GM19452 (cell line): ENCODE results near the gene DNAJC16.
"Not testable (repeated sequence)": the region's sequence is repeated elsewhere in the genome, so short reads cannot be mapped to it uniquely, and the experiment has no call there.

ENCODE experiments used
- ATAC-seq: cut with Tn5 transposase; IDR thresholded peaks from one replicate; pipeline ENCODE4 v1.9.1; 2021; ENCODE audit not compliant: unreplicated experiment

The DNAJC16 gene

DNA sequence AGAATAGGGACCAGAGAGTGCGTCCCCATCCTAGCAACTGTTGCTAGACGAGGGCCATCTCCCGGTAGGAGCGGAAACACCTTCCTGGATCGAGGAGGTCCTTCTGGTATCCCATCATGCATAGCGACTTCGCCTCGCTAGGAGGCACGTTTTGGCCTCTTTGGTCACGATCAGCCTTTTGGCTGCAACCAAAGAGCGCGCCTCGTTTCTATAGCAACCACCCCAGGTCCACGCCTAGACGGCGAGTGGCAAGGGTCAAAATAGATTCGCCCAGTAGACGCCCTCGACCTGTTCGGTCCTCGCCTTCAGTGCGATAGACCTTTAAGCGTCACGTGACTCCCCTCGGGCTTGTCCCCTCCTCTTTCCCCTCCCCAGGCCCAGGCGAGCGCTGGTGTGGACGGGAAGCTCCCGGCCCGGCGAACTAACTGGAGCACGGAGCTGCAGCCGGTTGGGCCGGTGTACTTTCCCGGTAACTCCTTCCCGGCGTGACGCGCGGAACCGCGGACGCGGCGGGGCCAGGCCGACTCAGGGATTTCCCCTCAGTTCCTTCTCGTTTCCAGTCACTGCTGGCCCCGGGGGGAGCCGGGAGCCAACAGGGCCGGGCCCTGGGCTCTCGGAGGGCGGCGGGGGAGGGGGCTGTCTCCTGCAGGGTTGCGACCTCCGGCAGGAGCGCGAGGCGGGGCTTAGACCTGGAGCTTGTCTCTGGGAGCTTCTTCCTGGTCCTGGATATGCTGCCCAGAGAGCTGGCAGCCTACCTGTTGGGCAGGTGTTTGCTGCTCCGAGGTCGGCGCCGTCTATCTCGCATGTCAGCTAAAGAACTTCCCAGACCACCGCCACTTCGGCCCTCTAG lies at the start of gene DNAJC16:
Gene DNAJC16, plus strand, starts transcription at position 359 of the 850 bp plus-strand sequence. CDS start 2,258 bp downstream, outside the sequence.
- ATAC-seq: peak; percentile 61

DNA sequence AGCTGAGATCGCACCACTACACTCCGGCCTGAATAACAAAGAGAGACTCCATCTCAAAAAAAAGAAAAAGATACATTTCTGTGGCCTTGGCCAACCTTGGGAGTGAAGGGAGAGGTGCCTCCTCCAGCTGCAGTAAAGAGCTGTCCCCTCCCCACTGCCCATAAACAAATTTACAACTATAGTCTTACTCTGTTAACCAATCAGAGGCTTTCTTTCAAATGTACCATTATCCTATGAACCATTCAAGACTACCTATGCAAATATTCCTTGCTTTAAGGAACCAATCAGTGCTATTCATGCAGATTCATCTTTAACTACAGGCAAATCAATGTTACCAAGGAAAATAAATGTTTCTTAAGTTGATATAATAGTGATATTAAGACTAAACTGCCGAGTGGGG lies 49.7 kb upstream of the DNAJC16 start:
- ATAC-seq: no peak

DNA sequence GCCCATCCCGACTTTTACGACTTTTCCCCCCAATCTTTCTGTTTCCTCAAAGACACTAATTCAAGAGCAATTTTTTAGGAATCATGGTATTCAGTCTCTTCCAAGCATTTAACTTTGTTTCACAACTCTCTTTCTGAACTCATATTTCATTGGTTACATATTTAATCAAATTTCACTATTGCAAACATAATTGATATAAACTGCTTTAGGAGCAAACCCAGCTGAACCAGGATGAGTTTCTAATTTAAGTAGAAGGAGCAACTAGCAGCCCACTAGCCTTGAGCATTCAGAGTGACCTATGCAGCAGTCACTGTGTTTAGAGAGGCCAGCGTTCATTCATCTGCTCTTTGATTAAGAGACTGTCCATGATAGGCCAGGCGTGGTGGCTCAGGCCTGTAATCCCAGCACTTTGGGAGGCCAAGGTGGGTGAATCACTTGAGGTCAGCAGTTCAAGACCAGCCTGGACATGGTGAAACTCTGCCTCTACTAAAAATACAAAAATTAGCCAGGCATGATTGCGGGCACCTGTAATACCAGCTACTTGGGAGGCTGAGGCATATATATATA lies 48.9 kb upstream of the DNAJC16 start:
- ATAC-seq: no peak

DNA sequence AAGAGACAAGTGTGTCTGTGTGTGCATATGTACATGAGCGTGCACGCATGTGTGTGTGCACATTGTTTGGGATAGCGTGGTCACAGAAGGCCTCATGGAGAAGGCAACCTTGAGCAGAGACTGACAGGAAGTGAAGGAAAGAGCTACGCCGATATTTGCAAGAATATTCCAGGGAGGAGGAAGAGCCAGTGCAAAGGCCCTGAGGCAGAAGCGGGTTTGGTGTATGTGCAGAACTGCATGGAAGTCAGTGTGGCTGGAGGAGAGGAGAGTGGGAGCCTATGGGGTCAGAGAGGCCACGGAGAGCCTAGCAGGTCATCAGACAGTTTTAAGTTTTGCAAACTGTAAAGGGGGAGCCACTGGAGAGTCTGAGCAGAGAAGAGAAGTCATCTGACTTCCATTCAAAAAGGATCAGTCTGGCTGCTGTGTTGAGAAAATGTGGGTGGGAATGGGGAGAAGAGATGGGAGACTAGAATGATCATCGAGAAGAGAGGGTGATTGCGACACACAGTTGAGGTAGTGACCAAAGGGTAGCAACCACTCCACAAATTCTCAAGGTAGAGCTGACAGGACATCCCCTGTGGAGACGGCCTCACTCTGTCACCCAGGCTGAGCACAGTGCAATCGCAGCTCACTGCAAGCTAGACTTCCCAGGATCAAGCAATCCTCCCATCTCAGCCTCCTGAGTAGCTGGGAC lies 46.8 kb upstream of the DNAJC16 start:
- ATAC-seq: no peak

DNA sequence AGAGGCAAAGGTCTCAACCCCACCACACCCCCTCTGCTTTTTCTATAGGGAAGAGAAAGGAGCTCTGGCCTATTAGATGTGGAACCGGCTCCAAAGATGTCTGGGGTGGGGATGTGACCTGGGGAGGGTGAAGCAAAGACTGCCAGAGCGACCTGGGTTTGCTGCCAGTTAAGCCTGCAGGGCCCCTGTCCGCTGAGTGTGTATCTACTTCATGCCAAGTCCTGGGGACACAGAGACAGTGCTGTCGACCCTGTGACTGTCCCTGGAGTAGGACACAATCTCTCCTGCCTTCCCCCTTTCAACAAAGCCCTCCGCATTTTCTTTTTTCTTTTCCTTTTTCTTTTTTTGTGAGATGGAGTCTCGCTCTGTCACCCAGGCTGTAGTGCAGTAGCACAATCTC lies 44.2 kb upstream of the DNAJC16 start:
- ATAC-seq: not testable (repeated sequence)

DNA sequence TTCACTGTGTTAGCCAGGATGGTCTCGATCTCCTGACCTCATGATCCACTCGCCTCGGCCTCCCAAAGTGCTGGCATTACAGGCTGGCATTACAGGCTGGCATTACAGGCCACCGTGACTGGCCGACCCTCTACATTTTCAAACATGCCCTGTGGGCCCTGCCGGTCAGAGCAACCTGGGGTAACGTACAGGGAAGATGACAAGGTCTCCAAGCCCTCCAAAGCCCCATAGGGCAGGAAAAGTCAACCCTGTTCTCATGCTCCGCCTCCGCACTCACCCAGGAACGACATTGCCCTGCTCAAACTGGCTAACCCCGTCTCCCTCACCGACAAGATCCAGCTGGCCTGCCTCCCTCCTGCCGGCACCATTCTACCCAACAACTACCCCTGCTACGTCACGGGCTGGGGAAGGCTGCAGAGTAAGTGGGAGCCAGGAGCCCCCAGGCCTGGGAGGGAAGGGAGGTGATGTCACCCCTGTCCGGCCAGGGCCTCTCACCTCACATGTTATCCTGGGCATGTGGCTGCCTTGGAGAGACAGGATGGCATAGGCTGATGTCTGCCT lies 43.6 kb upstream of the DNAJC16 start:
- not testable (repeated sequence) for ATAC-seq

DNA sequence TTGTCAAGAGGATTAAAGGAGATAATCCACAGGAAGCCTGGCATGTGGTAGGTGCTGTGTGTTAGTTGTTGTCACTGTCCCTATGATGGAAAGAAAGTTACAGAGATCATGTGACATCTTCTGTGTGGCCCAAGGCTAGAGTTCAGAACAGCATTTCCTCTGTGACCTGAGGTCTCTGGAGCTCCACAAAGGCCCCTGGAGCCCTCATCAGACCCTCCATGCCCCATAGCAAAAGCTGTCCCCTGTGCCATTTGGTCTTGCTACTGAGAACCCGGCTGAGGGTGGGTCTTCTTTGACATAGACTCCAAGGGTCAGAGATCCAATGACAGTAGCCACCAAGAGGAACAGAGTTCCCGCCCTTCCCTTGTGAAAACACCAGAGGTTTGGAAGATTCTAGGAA lies 42.7 kb upstream of the DNAJC16 start:
- ATAC-seq: no peak

DNA sequence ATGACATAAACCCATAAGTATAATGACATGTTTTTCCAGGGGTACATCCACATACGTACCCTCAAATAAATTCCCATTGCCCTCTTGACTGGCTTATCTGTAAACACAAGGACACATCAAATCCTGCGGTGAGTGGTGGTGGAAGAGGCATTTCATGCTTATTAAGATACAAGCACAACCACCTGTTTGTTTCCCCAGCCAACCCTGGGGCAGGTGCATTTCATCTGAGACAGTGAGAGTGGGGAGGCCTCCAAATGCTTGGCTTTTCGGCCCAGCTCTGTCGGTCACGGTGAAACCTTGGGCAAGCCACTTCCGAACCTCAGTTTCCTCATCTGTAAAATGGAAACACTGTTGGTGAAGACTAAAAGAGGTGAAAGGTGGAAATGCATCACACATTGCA lies 42.2 kb upstream of the DNAJC16 start:
- ATAC-seq: not testable (repeated sequence)

DNA sequence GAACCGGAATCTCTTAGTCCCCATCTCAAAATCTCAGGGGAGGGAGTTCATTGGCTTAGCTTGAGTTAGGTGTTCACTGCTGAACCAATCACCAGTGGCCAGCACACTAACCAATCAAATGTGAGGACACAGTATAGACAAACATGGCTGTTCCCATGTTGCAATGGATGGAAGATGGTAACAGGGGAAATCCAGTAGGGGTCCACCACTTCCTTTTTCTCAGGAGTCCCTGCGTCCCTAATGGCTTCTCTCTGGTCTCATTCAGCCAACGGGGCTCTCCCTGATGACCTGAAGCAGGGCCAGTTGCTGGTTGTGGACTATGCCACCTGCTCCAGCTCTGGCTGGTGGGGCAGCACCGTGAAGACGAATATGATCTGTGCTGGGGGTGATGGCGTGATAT lies 41.0 kb upstream of the DNAJC16 start:
- no peak for ATAC-seq

DNA sequence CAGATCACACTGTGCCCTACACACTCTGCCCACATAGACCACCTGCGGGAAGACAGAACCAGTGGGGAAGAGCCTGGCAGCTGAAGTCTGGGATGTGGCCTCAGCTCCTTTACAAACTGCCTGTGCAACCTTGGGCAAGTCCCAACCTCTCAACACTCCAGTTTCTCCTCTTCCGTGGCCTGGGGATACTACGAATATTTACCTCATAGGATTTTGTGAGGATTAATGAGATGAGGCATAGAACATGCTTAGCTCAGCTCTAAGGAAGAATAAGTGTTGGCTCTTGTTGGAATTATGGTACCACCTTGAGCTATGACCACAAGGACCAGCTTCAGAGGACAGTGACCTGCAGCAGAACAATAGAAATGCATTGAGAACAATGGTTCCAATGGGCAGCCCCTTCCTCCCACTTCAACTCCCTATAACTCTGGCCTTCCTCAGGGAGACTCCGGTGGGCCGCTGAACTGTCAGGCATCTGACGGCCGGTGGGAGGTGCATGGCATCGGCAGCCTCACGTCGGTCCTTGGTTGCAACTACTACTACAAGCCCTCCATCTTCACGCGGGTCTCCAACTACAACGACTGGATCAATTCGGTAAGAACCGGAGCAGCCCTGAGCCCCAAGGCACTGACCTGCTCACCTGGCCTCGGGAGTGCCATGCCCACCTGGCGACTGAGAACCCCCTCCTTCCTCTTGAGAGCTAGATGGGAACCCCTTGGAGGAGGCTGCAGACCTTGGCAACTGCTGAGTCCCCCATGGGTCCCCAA lies 39.6 kb upstream of the DNAJC16 start:
- ATAC-seq: not testable (repeated sequence)

DNA sequence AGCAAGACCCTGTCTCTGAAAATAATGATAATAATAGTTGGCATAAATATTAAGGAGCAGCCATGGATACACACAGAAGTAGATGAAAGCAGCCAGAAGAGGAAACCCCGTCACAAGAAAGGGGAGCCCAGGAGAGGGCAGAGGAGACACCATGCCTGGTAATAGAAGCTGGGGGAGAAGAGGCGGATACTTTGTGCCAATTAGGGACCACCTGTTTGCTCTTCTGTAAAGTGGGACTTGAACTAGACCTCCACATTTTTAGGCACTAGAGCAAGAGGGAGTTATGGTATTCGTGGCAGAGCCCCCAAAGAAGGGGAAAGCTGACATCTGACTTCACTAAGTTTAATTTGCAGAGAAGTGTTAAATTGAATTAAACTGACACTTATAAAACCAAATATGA lies 38.3 kb upstream of the DNAJC16 start:
- no peak for ATAC-seq

DNA sequence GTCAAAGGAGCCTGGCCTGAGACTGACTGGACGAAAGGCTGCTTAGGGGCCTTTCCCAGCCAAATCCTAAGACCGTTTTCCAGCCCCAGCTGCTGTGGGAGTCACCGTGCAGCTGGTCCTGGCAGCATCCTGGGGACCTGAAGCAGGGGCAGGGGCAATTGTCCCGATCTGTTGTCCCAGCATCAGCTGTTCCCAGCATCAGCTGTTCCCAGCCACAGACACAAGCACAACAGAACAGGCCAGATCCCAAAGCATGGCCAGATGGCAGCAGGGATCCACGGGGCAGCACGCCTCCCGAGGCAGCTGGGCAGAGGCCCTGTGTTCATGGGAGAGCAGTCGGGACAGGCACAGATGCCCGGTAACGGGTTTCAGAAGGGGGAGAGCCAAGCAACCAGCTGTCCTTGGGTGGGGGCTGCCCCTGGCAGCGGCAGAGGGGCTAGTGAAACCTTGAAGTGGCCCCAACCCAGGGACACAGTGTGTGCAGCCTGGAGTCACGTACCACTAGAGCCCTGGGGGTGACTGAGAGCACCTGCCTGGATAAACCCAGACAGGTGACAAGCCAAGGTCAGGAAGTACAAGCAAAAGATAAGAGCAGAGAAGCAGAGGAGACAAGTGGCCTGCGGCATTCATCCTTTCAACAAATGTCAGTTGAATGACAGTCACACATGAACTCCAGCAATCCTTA lies 37.5 kb upstream of the DNAJC16 start:
- no peak for ATAC-seq

DNA sequence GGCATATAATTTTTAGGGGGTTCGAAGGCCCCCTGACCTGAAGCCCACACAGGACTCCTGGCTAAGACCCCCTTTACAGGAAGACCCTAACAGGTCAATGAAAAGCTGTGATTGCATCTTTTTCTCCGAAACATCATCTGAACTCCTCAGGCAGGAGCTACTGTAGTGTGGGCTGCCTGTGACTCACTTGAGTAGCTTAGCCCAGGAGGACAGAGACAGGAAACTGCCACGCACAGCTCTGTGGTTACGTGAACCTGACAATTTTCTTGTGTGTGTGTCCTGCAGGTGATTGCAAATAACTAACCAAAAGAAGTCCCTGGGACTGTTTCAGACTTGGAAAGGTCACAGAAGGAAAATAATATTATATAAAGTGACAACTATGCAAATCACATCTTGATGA lies 35.6 kb upstream of the DNAJC16 start:
- ATAC-seq: not testable (repeated sequence)

DNA sequence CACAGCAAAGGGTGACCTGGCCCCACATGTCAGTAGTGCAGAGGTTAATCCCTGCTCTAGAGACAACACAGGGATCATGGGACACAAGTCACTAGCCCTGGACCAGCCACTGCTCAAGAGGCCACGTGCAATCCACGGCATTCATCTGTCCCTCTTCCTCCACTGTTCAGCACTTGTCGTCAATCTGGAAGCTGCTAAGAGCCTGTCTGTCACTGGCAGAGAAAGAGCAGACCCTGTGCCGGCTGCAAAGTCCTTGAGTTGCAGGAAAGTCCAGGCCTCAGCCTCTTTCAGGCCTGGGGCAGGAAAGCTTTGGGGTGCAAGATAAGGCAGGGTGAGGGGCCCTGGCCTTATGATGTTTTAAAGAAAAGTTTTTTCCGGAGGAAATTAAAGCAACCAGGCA lies 34.1 kb upstream of the DNAJC16 start:
- ATAC-seq: no peak

DNA sequence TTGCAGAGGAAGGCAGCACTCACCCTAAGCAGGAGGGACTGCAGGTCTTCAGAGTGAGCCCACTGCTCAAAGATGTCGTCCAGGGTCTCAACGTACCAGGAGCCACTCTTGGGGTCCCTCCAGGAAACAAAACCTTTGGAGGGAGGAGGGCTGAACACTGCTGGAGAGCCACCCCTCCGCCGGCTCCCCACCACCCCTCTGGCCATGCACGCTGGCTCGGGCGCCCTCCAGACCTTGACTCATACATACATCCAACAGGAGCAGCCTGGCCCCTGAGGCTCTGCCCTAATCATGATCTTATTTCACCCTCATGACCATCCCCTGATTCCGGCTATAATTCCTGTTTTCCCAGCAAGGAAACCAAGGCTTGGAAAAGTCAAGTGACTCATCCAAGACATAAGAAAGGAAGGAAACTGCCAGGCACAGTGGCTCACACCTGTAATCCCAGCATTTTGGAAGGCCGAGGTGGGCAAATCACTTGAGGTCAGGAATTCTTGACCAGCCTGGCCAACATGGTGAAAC lies 32.7 kb upstream of the DNAJC16 start:
- ATAC-seq: no peak

DNA sequence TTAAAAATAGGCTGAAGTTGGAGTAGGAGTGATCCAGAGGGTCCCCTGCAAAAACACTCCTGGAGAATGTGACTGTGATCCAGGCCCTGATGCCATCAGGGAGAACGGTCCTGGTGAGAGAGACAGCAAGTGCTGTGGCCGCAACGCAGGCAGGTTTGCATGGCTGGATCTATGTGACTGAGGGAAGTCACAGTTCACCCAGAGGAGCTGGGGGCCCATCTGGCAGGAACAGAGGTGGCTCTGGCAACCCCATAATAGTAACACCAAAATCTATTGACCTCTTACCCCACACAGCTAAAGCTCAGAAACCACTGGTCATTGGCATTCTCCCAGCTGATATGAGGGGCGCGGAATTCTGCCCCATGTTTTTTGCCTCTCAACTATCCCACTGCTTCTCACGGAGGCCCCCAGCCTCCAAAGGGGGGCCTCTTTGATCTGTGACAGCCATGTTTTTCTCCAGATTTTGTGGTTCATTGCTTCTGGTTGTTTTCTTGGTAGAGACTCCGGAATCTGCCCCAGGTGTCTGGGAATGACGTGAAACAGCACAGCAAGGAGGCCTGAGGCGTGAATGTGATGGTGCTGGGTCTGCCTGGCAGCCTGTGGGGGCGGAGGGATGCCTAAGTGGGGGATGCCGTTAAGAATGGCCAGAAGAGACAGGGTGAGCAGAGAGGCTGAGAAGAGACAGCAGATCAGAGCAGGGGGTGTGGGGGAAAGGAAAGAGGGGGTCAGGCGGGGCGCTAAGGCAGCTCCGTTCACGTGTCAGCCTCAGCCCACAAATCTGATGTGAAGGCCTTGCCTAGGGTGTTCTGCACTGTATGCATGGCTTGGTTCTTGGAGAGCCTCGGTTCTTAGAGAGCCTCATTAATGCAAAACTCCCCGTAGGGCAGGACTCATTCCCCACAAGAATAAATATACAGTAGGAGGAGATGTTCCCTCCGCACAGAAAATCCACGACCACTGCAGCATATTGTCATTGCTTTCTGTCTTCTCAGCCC lies 26.2 kb upstream of the DNAJC16 start:
- ATAC-seq: no peak

DNA sequence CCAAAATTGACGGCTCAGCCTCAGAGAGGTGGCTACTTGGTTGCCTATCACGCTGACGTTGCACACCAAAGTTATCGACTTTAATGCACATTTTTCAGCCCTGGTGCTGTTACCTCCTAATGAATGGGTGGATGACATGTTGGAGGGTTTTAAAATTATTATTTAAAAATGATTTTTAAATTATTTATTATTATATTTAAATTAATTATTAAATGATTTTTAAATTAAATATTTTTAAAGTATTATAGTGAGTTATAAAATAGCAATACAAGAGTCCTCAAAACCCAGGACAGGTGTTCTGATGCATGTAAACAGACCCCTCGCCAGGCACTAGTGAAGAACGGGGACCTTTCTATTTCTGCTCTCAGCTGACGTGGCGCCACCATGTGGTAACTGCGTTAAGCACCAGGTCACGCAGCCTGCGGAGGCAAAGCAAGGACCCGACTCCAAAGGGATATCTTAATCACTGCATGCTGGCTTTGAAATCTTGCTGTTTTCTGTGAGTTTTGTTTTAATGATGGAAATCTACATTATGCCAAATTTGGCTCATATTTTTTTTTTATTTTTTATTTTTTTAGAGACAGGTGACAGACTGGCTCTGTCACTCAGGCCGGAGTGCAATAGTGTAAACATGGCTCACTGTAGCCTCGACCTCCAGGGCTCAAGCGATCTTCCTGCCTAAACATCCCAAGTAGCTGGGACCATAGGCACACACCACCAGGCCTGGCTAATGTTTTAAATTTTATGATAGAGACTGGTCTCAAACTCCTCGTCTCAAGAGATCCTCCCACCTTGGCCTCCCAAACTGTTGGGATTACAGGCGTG lies 25.2 kb upstream of the DNAJC16 start:
- ATAC-seq: no peak

DNA sequence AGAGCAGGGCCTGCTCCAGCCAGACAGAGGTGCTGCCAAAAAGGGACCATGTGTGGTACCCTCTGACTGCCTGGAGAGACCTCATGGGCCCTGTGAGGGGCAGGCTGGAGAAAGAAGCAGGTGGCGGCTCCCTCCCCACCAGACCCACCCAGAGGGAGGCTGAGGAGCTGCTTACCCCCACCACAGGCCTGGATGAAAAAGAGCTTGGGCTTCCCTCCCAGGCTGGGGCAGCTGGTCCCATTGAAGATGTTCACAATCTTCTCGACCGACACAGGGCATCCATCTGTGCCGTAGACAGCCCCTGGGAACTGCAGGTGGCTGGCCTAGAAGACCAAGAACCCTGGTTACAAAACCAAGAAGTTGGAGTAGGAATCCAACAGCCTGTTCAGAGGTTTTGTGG lies 22.2 kb upstream of the DNAJC16 start:
- ATAC-seq: no peak
